HG02840 (cell line): ENCODE measurements around the gene KARS1.

Experiments used
- ATAC-seq: cut with Tn5 transposase; IDR thresholded peaks from one replicate; pipeline ENCODE4 v1.9.1; 2021; ENCODE audit warnings: mild to moderate bottlenecking, moderate library complexity, moderate number of reproducible peaks; ENCODE audit not compliant: unreplicated experiment, low FRiP score

The KARS1 gene

DNA sequence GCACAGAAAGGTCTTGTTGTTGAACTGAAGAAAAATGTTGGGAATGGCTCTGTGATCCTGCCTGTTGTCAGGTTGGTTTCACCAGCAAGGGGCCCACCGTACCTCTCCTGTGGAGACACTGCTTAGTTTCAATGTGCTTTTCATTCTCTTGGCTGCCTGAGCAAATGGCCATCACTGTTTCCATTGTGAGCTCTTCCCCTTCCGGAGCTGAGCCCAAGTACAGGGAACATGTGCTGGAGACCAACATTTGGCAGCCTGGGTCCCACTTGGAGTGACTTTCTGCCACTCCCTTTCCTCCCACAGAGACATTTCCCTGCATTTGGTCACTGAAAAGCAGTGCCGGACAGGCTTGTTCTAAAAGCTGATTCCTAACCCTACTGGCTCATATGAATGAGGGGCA is 58.2 kb downstream of the KARS1 start:
- ATAC-seq, result no peak

DNA sequence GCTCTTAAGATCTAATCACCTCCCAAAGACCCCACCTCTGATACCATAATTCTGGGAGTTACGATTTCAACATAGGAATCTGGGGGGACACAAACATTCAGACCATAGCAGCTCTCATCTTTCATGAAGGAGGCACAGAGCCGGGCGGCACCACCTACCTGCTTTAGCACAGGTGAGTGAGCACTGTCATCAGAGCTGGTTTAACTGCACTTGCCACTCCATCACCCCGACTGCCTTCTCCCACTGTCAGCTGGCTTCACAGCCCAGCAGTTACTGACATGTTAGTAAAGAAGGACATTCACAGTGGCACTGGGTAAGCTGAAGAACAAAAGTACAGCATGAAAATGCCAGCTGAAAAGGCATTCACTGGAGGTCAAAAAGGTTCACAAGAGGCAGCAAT is 58.7 kb downstream of the KARS1 start:
- no peak for ATAC-seq

GRCh38 chr16:75584108-75584507 is 63.4 kb downstream of the KARS1 start:
- ATAC-seq, result no peak

DNA sequence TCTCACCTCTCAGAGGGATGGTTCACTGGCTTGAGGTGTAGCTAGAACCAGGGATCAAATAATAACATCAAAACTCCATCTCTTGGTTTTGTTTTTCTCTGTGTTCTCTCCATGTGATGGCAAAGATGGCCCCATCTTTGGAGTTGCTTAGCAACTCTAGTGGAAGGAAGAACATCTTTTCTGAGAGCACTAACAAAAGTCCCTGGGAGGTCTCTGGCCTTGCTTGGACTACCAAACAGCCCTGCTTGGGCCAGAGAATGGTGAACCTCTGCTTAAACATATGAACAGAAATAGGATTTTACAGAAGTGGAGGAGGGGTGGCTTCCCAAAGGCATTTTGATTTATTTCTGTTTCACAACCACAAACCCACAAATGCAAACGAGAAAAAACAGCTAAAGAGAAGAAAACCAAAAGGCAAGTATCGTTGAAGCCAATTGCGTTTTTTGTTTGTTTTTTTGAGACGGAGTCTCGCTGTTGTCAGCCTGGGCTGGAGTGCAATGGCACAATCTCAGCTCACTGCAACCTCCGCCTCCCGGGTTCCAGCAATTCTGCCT is 68.1 kb downstream of the KARS1 start:
- no peak for ATAC-seq

DNA sequence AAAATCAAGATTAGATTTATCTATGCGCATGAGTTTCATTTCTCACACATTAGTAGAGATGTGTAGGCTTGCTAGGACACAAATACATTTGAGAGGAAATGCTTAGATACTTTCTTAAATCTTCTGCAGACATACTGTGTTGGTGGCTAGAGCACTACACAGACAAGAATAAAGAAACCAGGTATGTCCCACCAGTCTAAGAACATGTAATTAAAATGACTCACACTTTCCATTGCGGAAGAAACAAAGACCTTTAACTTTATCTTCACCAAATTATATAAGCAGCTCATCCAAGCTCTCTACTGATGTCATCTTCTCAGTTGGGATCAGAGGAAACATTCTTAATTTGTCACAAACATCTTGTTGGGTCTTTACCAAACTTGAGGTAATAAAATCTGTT is 68.7 kb downstream of the KARS1 start:
- ATAC-seq, result no peak

DNA sequence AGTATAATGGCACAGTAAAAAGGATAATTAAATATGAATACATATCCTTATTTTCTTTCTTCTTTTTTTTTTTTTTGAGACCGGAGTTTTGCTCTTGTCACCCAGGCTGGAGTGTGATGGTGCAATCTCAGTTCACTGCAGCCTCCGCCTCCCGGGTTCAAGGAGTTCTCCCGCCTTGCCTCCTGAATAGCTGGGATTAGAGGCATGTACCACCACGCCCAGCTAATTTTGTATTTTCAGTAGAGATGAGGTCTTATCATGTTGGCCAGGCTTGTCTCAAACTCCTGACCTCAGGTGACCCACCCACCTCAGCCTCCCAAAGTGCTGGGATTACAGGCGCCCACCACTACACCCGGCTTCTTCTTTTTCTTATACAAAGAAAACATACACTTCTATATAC is 69.3 kb downstream of the KARS1 start:
- no peak for ATAC-seq
